Measurements from ENCODE around the gene NLGN1.

DNA sequence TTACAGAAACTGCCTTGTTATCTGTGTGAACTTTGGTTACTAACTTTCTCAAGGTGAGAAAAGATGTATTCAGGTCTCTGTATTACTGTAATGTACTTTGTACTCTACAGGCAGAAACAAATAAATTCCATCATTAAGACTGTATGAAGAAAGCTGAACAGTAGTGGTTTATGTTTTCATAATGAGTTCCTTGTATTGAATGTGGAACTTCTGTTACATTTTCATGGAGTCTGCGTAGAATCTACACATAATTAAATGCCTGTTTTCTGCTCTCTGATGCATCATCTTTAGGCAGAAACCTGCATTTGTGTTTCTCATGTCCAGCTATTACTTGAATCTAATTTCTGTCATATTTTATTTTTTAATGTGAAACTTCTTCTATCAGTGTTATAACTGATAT lies 302.8 kb downstream of the NLGN1 start:
- TF ChIP-seq, protein P1, sequence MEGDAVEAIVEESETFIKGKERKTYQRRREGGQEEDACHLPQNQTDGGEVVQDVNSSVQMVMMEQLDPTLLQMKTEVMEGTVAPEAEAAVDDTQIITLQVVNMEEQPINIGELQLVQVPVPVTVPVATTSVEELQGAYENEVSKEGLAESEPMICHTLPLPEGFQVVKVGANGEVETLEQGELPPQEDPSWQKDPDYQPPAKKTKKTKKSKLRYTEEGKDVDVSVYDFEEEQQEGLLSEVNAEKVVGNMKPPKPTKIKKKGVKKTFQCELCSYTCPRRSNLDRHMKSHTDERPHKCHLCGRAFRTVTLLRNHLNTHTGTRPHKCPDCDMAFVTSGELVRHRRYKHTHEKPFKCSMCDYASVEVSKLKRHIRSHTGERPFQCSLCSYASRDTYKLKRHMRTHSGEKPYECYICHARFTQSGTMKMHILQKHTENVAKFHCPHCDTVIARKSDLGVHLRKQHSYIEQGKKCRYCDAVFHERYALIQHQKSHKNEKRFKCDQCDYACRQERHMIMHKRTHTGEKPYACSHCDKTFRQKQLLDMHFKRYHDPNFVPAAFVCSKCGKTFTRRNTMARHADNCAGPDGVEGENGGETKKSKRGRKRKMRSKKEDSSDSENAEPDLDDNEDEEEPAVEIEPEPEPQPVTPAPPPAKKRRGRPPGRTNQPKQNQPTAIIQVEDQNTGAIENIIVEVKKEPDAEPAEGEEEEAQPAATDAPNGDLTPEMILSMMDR (IDR thresholded peaks at IDR 0.05), result no peak
- TF ChIP-seq POLR2A (IDR thresholded peaks at IDR 0.05; ENCODE audit: low read length), result no peak
